ENCODE data around the gene S100B.

Gene S100B

GRCh38 chr21:46557919-46558392, 46.9 kb downstream of the S100B start:
- no peak for DNase-seq

- DNase-seq, result no peak
Measured at GRCh38 chr21:46557469-46557868, 47.4 kb downstream of the S100B start.

GRCh38 chr21:46556802-46557201, 48.1 kb downstream of the S100B start:
- no peak for DNase-seq

- no peak for DNase-seq
Measured at GRCh38 chr21:46555678-46556077, 49.2 kb downstream of the S100B start.

- no peak for DNase-seq
Measured at GRCh38 chr21:46555225-46555617, 49.7 kb downstream of the S100B start.

GRCh38 chr21:46554431-46555224, 50.3 kb downstream of the S100B start:
- DNase-seq, result no peak

- no peak for DNase-seq
Measured at GRCh38 chr21:46553993-46554392, 50.9 kb downstream of the S100B start.

- no peak for DNase-seq
Measured at GRCh38 chr21:46552865-46553379, 52.0 kb downstream of the S100B start.

GRCh38 chr21:46552274-46552673, 52.6 kb downstream of the S100B start:
- no peak for DNase-seq

GRCh38 chr21:46551636-46552241, 53.1 kb downstream of the S100B start:
- DNase-seq, result no peak

- no peak for DNase-seq
Measured at GRCh38 chr21:46550116-46550941, 54.6 kb downstream of the S100B start.

GRCh38 chr21:46549650-46550049, 55.2 kb downstream of the S100B start:
- DNase-seq, result no peak
